Right hindlimb (tissue), 1 donor: ENCODE measurements around the gene ZFPM1.
A peak's percentile ranks its signal among the peaks of the same experiment; 100 is the strongest.

Source experiments
- DNase-seq: peaks from one replicate; pipeline ENCODE4 v3.0.0-alpha.2; 2018

The ZFPM1 gene

DNA sequence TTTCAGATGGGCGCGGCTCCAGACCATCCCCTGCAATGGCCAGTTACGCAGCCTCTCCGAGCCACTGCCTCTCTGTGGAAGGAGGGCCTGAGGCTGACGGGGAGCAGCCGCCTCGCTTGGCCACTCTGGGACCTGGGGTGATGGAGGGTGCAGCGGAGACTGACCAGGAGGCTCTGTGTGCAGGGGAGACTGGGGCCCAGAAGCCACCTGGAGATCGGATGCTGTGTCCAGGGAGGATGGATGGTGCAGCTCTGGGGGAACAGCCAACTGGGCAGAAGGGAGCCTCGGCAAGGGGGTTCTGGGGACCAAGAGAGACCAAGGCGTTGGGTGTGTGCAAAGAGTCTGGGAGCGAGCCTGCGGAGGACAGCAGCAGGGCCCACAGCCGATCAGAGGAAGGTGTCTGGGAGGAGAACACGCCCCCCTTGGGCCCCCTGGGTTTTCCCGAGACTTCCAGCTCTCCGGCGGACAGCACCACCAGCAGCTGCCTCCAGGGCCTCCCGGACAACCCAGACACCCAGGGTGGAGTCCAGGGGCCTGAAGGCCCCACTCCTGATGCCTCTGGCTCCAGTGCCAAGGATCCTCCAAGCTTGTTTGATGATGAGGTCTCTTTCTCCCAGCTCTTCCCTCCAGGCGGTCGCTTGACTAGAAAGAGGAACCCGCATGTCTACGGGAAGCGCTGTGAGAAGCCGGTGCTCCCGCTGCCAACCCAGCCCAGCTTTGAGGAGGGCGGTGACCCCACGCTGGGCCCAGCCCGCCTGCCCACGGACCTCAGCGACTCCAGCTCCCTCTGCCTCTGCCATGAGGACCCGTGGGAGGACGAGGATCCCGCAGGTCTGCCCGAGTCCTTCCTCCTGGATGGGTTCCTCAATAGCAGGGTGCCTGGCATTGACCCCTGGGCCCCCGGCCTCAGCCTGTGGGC is 17.4 kb upstream of the ZFPM1 start:
- no peak for DNase-seq

- no peak for DNase-seq
Observed at GRCh38 chr16:88436796-88437195, 16.3 kb upstream of the ZFPM1 start.

- DNase-seq = peak; percentile 72
Observed at GRCh38 chr16:88437367-88437964, 15.6 kb upstream of the ZFPM1 start.

DNA sequence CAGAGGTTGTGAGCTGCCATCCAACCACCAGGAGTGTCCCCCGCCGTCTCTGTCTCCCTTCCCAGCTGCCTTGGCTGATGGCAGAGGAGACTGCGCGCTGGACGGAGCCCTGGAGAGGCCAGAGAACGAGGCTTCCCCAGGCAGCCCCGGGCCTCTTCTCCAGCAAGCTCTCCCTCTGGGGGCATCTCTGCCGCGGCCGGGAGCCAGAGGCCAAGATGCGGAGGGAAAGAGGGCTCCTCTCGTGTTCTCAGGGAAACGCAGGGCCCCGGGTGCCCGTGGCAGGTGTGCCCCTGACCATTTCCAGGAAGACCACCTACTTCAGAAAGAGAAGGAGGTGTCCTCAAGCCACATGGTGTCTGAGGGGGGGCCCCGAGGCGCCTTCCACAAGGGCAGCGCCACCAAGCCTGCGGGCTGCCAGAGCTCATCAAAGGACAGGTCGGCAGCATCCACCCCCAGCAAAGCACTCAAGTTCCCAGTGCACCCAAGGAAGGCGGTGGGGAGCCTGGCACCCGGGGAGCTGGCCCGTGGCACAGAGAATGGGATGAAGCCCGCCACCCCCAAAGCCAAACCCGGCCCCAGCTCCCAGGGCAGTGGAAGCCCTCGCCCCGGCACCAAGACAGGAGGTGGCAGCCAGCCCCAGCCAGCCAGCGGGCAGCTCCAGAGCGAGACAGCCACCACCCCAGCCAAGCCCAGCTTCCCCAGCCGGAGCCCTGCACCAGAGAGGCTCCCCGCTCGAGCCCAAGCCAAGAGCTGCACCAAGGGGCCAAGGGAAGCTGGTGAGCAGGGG is 14.8 kb upstream of the ZFPM1 start:
- no peak for DNase-seq

DNA sequence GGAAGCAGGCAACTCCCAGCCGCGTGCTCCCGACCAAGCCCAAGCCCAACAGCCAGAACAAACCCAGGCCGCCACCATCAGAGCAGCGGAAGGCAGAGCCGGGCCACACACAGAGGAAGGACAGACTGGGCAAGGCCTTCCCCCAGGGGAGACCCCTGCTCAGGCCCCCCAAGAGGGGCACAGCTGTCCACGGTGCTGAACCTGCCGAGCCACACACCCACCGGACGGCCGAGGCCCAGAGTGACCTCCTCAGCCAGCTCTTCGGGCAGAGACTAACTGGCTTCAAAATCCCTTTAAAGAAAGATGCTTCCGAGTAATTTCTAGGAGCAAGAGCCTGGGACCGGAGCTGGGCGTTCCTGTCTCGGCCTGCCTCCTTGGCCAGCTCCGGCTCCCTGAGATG is 14.1 kb upstream of the ZFPM1 start:
- DNase-seq = no peak

DNA sequence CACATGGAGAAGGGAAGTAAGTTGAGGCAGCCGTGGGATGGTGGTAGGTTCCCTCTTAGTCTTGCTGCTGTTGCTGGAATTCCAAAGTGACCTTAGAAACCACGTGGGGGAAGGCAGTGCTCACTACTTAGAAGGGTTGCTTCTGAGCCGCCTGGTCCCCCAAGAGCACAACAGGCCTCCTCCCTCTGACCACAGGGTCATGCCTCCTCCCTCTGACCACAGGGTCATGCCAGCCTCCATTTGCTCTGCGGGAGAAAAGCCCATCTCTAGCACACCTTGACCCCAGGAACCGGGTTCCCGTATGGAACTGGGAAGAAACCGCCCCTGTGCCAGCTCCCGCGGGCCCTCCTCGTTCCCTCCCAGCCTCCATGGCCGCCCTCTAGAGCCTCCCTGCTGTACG is 13.4 kb upstream of the ZFPM1 start:
- DNase-seq = no peak

DNA sequence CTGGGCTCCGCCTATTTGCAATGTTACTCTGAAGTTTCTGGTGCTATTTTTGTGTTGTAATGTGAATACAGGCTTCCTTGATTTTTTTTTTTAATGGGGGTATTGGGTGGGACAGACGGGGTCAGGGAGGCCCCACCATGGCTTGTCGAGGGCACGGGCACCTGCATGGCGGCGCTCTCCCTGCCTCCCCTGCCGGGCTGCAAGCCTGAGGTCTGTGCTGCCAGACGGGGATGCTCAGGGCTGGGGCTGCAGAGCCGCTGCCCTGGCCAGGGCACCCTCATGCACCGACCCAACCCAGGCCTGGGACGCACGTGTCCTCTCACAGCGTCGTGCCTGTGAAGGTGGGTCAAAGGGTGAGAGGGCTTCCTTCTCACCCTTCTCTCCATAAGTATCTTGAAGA is 13.0 kb upstream of the ZFPM1 start:
- DNase-seq = no peak

DNA sequence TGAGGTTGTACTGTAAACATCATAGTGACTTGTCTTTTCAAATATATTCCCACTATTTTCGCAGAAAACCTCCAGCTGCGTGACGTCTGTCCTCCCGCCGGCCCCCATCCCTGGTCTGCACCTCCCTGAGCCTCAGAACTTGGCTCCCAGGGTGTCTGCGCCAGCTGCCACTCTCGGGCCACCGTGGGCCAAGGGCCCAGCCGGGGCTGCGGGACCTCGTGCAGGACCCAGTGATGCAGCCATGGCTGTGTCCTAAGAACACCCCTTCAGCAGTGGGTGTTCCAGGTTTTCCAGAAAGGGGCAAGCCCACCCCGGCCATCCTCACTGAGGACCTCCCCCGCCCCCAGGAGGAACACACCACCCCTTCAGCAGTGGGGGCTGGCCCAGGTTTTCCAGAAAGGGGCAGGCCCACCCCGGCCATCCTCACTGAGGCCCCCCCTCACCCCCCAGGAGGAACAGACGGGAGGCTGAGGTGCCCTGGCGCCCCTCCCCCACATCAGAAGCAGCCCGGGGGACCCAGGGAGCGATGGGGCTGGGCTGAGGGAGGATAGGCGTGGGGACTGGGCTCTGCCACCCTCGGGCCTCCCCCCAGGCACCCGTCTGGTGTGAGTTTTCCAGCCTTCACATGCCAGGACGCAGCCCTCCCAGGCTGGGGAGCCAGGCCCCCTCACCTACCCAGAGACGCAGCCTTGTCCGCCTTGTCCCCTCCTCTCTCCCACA is 12.2 kb upstream of the ZFPM1 start:
- DNase-seq = no peak

DNA sequence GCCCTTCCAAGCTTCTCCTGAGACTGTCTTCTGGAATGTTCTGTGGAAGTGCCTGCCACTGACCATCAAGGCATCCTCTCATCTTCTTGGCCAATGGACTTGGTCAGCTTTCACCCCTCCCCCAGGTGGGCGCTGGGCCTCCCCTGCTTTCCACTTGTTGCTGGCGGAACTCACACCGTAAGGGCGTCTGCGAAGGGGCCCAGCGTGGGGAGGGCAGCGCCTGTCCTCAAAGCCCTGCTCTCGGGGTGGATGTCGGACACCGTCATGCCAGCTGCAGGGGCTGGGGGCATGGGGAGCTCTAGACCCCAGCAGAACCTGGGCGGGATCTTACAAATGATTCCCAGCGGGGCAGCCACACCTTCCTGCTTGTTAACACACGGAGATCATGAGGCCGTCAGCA is 11.6 kb upstream of the ZFPM1 start:
- DNase-seq = no peak

DNA sequence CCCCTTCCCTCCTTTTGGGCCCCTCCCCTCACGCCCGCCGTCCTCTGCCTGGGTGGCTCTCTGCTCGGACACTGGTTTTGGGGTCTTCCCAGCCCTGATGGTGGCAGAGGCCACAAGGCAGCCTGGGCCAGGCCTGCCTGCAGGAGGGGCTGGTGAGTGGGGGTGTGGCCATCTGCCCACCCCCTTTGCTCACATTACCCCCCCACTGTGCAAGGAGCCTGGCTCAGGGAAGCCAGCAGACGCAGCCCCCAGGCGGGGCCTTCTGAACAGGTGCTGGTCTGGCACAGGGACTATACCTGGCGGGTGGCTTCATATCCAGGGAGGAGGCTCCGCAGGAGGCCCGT is 10.7 kb upstream of the ZFPM1 start:
- no peak for DNase-seq

DNA sequence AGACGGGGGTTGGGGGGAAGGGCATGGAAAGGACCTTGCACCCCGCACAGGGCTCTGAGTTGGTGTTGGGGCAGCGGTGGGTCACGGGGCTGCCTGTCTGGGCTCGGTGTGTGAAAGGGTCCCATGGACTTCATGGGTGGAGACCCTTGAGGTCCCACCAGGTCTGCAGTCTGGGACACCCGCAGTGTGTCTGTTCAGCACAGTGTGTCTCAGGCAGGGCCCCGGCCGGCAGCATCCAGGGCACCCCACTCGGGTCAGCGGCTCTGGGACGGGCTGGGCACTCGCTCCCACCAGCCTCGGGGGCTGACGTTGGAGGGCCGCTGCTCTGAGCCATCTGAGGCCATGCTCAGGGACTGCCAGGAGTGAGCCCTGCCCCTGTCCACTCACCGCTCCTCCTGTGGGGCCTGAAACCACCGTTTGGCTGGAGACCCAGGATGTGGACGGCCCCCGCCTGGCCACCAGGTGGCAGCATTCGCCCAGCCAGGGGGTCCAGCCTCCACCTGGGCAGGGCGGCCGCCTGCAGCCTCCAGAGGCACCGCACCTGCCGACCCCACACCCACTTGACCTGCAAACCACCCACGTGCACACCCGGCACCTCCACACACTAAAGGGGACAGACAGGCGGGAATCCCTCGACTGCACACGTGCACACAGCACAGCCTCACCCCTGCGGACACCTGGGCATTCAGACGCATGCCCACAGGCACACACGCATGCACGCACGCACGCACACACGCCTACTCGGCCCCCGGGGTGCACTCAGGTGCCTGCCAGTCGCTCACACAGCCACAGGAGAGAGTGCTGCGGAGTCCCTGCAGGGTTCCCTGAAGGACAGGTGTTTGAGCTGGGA is 10.1 kb upstream of the ZFPM1 start:
- peak; percentile 78 for DNase-seq

- no peak for DNase-seq
Observed at GRCh38 chr16:88444826-88445582, 8.1 kb upstream of the ZFPM1 start.

DNA sequence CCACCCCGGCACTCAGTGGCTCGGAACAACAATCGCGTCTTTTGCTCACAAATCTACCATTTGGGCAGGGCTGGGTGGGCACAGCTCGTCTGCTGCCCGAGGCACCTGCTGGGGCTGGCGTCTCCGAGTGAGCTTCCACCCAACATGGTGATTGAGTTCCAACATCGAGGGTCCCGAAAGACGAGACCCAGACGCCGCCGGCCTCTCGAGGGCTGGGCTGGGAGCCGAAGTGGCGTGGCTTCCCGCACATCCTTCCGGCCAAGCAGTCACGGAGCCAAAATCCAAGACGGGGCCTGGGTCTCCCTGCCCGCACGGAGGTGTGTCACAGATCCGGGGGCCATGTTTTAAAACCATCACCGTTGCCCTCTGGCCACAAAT is 7.5 kb upstream of the ZFPM1 start:
- DNase-seq = no peak

- DNase-seq = no peak
Observed at GRCh38 chr16:88446061-88446460, 7.0 kb upstream of the ZFPM1 start.

DNA sequence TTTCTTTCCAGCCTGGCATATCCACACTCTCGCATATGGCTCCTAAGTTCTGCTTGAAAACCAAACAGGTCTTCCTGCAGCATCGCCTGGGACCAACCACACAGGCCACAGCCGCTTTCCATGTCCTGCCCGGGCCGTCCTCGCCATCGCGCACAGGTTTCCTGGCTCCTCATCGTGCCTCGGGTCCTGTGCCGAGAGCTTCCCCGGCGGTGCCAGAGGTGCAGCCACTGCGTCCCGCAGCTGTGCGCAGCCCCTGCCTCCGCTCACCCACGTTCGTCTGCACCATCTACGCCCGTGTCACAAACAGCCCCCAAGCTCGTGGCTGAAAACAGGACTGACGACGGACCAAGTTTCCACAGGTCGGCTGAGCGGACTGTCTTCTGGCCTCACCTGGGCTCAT is 6.3 kb upstream of the ZFPM1 start:
- no peak for DNase-seq

GRCh38 chr16:88447881-88448280 is 5.2 kb upstream of the ZFPM1 start:
- no peak for DNase-seq

DNA sequence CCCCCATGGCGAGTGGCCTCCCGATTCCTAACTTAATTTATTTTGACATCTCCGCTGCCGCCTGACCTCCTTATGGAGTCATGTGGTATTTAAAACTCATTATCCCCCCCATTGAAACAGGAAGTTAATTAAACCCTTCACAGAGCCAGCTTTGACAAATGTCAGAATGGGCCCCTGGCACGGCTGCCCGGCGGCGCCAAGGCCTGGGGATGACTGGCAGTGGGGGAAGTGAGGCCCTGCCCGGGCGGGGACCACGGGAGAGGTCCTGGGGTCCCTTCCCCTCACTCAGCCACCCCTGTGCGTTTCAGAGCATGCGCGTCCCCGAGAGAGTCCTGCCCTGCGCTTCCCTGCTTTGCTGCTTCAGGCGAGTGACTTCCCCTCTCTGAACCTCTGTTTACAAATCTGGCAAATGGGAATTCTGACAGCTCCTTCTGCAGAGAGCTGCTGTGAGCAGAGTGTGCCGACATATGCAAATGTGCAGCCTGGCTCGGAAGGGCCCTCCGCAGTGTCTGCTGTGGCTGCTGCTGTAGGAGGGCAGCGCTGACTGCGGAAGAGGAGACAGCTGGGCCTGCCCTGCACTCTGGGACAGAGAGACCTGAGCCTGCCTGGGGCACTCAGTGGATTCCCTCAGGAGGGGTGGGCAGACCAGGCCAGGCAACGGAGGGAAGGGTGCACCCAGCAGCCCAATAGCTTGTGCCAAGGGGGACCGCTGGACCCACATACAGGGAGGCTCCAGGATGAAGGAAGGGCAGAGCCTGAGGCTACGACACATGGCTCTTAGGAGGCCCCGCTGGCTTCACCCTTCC is 4.4 kb upstream of the ZFPM1 start:
- no peak for DNase-seq

GRCh38 chr16:88449267-88449561 is 3.9 kb upstream of the ZFPM1 start:
- no peak for DNase-seq

DNA sequence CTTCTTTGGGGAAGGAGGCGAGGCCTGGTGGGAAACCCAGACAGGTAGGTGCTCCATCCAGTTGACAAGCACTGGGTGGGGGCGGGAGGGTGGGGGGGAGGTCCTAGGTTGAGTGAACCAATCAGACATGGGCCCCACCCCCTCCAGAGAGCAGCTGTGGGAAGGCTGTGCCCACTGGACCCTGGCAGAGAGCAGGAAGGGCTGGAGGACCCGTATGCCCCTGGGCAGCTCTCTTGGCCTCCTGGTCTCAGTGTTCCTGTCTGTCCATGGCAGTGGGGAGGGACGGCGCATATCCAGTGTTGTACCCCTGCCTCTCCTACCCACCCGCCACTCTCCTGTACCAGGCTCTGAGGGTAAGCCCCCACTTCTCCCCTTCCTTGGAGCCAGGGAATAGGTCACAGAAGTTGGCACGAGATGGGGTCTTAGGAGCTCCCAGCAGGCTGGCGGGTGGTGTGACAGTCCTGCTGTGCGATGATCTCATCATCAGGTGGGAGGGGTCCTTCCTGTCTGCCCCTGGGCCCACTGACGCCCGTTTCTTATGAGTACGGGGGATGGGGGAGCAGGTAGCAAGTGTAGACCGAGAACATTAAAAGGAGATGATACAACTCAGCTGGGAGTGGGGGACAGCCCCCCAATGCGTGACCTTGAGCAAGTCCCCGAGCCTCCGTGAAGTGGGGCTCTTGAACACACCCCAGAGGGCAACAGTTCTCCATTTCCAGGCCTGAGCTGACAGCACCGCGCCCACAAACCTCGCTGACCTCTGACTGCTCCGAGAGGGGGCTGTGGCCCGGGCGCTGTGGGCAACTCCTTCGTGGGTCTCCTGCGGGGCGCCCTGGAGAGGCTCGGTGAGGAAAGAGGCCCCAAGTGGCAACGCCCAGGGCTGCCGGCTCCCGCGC is 1.2 kb upstream of the ZFPM1 start:
- DNase-seq = no peak
